ENCODE data around the gene METTL9.
"Not testable (repeated sequence)": the region's sequence is repeated elsewhere in the genome, so short reads cannot be mapped to it uniquely, and the experiment has no call there.

DNA sequence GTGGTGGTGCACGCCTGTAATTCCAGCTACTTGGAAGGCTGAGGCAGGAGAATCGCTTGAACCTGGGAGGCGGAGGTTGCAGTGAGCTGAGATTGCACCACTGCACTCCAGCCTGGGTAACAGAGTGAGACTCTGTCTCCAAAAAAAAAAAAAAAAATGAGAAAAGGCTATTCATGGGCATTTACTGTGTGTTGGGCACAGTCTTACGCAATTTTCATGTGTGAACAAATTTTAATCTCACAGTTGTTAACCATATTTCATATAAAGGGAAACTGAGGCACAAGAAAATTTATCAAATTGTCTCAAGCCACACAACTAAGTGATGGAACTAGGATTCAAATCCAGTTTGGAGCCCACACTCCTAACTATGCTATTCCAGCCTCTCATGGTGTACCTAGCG is 81.3 kb downstream of the METTL9 start:
- TF ChIP-seq, protein P1, sequence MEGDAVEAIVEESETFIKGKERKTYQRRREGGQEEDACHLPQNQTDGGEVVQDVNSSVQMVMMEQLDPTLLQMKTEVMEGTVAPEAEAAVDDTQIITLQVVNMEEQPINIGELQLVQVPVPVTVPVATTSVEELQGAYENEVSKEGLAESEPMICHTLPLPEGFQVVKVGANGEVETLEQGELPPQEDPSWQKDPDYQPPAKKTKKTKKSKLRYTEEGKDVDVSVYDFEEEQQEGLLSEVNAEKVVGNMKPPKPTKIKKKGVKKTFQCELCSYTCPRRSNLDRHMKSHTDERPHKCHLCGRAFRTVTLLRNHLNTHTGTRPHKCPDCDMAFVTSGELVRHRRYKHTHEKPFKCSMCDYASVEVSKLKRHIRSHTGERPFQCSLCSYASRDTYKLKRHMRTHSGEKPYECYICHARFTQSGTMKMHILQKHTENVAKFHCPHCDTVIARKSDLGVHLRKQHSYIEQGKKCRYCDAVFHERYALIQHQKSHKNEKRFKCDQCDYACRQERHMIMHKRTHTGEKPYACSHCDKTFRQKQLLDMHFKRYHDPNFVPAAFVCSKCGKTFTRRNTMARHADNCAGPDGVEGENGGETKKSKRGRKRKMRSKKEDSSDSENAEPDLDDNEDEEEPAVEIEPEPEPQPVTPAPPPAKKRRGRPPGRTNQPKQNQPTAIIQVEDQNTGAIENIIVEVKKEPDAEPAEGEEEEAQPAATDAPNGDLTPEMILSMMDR (IDR thresholded peaks at IDR 0.05), result not testable (repeated sequence)
- not testable (repeated sequence) for TF ChIP-seq POLR2A (IDR thresholded peaks at IDR 0.05)
